ENCODE data around the gene SMYD3. TPM values are rescaled to one million over a fixed set of nuclear protein-coding genes. Genes with fewer than 3 reads are reported as not detected.

Gene SMYD3
- total RNA-seq, 3 donors from 2014 or later: 16.3 to 18.0 (median 16.4) TPM

DNA sequence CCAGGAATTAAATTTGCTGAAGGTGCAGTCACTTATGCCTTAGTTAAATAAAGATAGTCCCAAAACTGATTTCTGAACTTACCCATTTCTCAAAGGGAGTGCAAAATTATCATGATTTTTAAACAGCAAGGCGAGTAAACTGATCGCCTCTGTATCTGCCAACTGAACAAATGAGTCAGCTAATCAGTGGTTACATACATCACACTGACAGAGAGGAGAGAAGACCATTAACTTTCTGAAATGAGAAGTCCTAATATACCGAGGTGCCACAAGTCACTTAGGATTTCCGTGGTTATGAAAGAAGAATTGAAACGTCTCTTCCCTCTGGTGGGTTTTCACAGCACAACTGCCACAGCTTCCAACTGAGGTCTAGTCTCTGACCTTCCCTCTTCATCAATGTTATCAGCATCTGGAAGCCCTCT is 400.7 kb downstream of the SMYD3 start:
- no peak overlapping the region for H3K4me3 ChIP-seq
- ATAC-seq (no peak), DNase-seq (no peak)
- TF ChIP-seq, protein P1, sequence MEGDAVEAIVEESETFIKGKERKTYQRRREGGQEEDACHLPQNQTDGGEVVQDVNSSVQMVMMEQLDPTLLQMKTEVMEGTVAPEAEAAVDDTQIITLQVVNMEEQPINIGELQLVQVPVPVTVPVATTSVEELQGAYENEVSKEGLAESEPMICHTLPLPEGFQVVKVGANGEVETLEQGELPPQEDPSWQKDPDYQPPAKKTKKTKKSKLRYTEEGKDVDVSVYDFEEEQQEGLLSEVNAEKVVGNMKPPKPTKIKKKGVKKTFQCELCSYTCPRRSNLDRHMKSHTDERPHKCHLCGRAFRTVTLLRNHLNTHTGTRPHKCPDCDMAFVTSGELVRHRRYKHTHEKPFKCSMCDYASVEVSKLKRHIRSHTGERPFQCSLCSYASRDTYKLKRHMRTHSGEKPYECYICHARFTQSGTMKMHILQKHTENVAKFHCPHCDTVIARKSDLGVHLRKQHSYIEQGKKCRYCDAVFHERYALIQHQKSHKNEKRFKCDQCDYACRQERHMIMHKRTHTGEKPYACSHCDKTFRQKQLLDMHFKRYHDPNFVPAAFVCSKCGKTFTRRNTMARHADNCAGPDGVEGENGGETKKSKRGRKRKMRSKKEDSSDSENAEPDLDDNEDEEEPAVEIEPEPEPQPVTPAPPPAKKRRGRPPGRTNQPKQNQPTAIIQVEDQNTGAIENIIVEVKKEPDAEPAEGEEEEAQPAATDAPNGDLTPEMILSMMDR (IDR thresholded peaks at IDR 0.05): no peak
- no peaks in the 10 kb centered on the region for H3K36me3 ChIP-seq (ENCODE audit: low read depth)
- intact Hi-C loops (cut with DNase I, micrococcal nuclease): no loop called here
- H3K9me3 ChIP-seq: no peaks in the 10 kb centered on the region
- H3K4me1 ChIP-seq (ENCODE audit: low read depth): peaks cover 9% of the 10 kb centered on the region

DNA sequence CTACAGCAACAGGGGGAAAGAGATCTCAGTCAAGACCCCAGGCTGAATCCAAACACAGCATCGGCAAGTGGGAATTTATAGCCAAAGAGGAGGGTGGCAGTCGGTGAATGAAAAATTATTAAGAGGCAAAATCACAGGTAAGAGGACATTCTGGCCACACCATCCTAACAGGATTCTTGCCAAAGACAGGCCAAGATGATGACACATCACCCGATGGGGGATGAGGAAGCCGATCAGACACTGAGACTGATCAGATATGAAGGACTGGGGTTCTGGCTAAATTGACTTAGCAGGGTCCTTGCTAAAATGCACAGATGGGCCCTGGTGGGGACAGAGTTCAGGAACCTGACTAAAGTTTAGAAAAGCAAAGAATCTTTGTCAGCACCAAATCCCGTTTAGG is 402.2 kb downstream of the SMYD3 start:
- ATAC-seq (no peak), DNase-seq (no peak)
- intact Hi-C loops (cut with DNase I, micrococcal nuclease): no loop called here
- Histone ChIP-seq H3K36me3 (ENCODE audit: low read depth) (no peaks in the 10 kb centered on the region), H3K9me3 (no peaks in the 10 kb centered on the region), H3K4me3 (no peak overlapping the region), H3K4me1 (ENCODE audit: low read depth) (peaks cover 9% of the 10 kb centered on the region)
- TF ChIP-seq, protein P1 (IDR thresholded peaks at IDR 0.05): no peak

- no peak overlapping the region for H3K4me3 ChIP-seq
- H3K36me3 ChIP-seq (ENCODE audit: low read depth): no peaks in the 10 kb centered on the region
- TF ChIP-seq, protein P1 (IDR thresholded peaks at IDR 0.05): no peak
- no peaks in the 10 kb centered on the region for H3K4me1 ChIP-seq (ENCODE audit: low read depth)
- intact Hi-C loops (cut with DNase I, micrococcal nuclease): no loop called here
- ATAC-seq: no peak
- DNase-seq: no peak
- no peaks in the 10 kb centered on the region for H3K9me3 ChIP-seq
Measured at GRCh38 chr1:246099570-246099969, 407.5 kb downstream of the SMYD3 start.

GRCh38 chr1:246096356-246096755 is 410.7 kb downstream of the SMYD3 start:
- intact Hi-C loops (cut with DNase I, micrococcal nuclease): no loop called here
- no peak for ATAC-seq
- DNase-seq: no peak
- Histone ChIP-seq H3K9me3 (no peaks in the 10 kb centered on the region), H3K4me3 (no peak overlapping the region), H3K4me1 (ENCODE audit: low read depth) (no peaks in the 10 kb centered on the region), H3K36me3 (ENCODE audit: low read depth) (no peaks in the 10 kb centered on the region)
- TF ChIP-seq, protein P1 (IDR thresholded peaks at IDR 0.05): no peak

DNA sequence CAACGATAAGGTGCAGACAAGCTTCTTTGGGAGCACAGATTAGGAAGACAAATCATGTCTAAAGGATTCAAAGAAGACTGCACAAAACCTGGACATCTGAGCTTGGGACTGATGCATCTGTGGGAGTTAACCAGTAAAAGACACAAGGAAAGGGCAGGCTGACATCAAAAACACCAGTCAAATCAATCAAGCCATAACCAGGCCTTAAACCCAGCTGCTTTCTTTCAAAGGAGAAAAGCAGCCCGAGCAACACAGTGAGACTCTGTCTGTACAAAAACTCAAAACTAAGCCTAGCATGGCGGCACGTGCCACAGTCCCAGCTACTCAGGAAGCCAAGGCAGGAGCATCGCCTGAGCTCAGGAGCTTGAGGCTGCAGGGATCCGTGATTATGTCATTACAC is 411.6 kb downstream of the SMYD3 start:
- DNase-seq (no peak), ATAC-seq (no peak)
- intact Hi-C loops (cut with DNase I, micrococcal nuclease): no loop called here
- Histone ChIP-seq H3K4me1 (ENCODE audit: low read depth) (no peaks in the 10 kb centered on the region), H3K9me3 (no peaks in the 10 kb centered on the region), H3K4me3 (no peak overlapping the region), H3K36me3 (ENCODE audit: low read depth) (no peaks in the 10 kb centered on the region)
- TF ChIP-seq, protein P1 (IDR thresholded peaks at IDR 0.05): no peak

GRCh38 chr1:246093230-246093629 is 413.8 kb downstream of the SMYD3 start:
- TF ChIP-seq, protein P1 (IDR thresholded peaks at IDR 0.05): no peak
- H3K36me3 ChIP-seq (ENCODE audit: low read depth): no peaks in the 10 kb centered on the region
- DNase-seq (no peak), ATAC-seq (no peak)
- no peaks in the 10 kb centered on the region for H3K4me1 ChIP-seq (ENCODE audit: low read depth)
- no peaks in the 10 kb centered on the region for H3K9me3 ChIP-seq
- intact Hi-C loops (cut with DNase I, micrococcal nuclease): no loop called here
- no peak overlapping the region for H3K4me3 ChIP-seq

Measured in mucosa of descending colon (tissue), 3 donors.